HG03469 (cell line): ENCODE results near the gene IMMP2L.

Source experiments
- ATAC-seq: cut with Tn5 transposase; IDR thresholded peaks from one replicate; pipeline ENCODE4 v1.9.1; 2021; ENCODE audit warnings: mild to moderate bottlenecking, moderate library complexity, moderate number of reproducible peaks; ENCODE audit not compliant: unreplicated experiment

IMMP2L gene

DNA sequence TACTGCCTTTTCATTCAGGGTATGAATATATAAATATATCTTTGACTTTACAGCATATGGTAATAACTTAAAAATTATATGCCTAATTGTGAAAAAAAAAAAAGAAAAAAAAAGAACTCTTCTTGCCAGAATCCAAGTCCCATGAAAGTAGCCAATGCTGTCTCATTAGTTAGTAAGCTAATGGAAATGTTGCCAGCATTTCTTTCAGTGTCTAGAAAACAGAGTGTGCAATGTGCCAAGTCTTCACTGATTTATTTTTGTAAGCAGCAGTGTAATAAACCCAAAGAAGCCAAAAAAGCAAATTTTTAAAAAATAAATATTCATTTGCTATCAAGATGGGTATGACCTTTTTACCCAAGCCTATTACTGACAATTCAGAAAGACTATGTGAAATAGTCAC lies 502.5 kb downstream of the IMMP2L start:
- no peak for ATAC-seq

GRCh38 chr7:111057066-111057465 lies 505.2 kb downstream of the IMMP2L start:
- no peak for ATAC-seq

GRCh38 chr7:111056371-111056770 lies 505.9 kb downstream of the IMMP2L start:
- no peak for ATAC-seq

- no peak for ATAC-seq
Observed at GRCh38 chr7:111053035-111053434, 509.3 kb downstream of the IMMP2L start.

- no peak for ATAC-seq
Observed at GRCh38 chr7:111051832-111052231, 510.5 kb downstream of the IMMP2L start.

DNA sequence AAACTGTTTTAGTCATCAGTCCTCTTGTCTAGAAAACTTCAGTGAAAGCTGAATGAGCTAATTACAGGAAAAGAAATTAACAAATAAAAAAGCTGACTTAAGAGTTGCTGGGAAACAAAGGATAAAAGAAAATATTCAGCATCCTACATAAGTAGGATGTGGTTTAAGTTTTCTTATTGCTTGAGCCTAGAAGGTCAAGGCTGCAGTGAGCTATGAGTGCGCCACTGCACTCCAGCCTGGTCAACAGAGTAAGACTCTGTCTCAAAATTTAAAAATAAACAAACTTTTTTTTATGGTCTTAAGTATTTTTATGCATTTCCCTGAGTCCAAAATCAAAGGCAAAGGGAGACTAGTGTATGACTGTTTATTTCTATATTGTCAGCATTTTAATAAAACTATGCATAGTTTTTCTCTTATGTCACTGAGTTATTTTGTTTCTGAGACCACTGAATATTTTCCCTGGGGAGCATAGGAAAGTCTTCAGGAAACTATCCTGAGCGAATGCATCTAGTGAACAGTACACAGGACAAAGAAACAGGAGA lies 511.3 kb downstream of the IMMP2L start:
- ATAC-seq, result no peak

GRCh38 chr7:111049971-111050680 lies 512.2 kb downstream of the IMMP2L start:
- no peak for ATAC-seq

GRCh38 chr7:111047595-111047994 lies 514.7 kb downstream of the IMMP2L start:
- no peak for ATAC-seq

GRCh38 chr7:111045449-111045848 lies 516.8 kb downstream of the IMMP2L start:
- ATAC-seq, result no peak

DNA sequence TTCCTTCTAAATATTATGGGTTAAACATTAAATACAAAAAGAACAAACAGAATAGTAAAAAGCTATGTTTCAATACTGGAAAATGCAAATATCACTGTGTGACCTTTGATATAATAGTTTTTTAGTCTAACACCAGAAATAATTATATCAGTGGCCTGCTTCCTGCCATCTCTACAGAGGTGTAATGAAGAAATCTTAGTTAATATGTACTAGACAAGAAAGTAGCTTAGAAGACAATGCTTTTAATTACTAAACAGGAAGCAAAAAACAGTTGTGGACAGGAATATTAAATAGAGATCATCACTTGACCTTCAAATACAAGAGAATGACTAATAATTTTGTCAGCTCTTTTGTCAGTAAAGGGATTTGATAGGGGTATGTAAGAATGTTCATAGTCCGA lies 518.7 kb downstream of the IMMP2L start:
- ATAC-seq, result peak; percentile 79

GRCh38 chr7:111042842-111043241 lies 519.5 kb downstream of the IMMP2L start:
- no peak for ATAC-seq

DNA sequence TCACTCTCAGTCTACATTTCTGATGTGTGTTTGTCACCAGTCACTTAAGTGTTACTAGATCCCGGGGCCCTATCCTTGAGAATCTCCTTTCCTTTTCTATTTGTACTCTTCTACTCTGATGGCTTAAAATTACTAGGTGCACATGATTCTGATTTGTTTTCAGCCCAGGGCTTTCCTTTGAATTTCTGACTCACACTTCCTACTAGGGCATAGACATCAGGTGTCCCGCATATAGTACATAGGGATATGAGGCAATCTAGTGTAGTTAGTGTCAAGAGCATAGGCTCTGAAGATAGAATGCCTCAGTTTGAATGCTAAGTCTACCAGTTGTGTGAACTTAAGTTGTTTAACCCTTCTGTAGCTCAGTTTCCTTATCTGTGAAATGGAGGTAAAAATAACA lies 520.7 kb downstream of the IMMP2L start:
- ATAC-seq, result no peak

DNA sequence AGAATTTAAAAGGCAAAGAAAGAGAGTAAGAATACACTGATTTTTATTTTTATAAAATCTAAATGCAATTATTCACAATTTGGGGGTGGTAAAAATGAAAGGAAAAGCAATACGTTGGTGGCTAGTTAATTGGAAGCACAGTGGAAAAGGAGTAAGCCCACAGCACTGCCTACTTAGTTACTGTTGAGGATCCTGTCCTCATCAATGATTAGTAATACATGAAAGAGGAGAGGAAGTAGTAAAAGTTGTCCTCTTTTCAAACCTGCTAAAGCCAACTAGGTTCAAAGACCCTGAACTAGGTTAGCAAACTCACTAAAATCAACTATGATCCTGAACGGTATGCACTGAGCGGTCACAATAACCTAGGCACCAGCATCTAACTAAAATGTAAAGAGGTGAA lies 524.1 kb downstream of the IMMP2L start:
- ATAC-seq, result no peak

DNA sequence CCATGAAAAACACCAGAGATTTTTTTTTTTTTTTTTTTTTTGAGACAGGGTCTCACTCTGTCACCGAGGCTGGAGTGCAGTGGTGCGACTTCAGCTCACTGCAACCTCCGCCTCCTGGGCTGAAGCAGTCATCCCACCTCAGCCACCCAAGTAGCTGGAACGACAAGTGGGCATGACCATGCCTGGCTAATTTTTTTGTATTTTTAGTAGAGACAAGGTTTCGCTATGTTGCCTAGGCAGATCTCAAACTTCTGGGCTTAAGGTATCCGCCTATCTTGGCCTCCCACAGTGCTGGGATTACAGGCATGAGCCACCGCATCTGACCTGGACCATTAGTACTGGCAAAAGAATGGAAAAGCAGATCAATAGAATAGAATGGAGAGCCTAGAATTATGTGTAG lies 530.4 kb downstream of the IMMP2L start:
- no peak for ATAC-seq

GRCh38 chr7:111030336-111030735 lies 532.0 kb downstream of the IMMP2L start:
- no peak for ATAC-seq

DNA sequence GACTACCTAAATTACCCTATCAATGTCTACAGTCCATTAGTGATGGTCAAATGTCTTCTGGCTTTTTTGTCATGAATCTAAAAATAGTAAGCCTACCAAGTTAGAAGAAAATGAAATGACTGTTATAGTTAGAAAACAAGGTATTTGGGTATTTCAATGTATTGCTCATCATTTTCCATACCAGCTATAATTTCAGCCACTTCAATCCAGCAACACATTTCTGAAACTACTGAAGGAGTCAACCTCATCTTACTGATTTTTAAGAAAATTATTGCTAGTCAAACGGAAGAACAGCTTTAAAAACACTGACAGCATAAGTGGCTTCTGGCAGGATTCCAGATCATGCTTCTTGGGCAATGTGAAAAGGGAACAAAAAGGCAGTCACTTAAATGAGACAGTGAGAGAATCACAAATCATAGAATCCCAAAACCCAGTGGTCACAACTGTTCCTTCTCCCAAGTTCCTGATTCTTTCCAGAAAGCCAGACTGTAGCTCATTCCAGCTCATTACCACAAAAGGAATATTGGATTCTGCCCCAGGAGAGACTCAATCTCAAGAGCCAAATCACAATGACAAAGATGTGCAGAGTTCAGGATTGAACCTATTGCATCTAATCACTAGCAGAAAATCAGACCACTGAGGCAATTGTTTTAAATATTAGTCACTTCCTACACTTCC lies 532.6 kb downstream of the IMMP2L start:
- peak; percentile 53 for ATAC-seq

GRCh38 chr7:111029141-111029572 lies 533.1 kb downstream of the IMMP2L start:
- ATAC-seq, result no peak

DNA sequence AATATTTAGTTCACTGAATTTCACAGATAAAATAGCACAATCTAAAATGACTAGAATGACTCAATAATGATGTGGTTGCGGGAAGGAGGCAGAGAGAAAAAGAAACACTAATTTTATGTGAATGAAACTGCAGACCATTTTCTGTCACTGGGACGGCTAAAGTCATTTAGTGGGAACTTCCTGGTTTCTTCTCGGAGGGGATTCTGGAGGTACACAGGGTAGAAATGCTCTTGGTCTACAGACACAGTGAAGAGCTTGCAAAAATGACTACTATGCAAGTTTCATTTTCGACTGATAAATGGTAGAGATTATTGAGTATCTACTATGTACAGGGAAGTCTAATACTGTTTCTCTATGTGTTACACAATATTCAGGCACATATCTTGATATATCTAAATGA lies 534.9 kb downstream of the IMMP2L start:
- no peak for ATAC-seq

DNA sequence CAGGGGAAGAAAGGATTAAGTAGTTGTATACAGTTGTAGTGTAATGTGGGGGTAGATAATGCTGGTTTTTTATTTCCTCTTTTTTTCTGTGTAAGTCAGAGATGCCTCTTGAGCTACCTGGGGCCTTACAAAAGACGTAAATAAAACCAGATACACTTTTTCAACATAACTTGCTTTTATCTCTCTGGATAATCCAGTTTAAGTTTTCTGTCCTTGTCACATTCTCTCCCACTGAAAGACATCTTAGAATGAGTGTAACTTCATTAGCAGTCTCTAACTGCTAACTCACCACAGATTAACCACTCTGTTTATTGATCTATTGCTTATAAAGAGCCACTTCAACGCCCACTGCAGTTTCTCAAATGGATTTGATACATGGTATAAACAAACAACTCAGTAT lies 535.5 kb downstream of the IMMP2L start:
- no peak for ATAC-seq

- ATAC-seq, result no peak
Observed at GRCh38 chr7:111026343-111026742, 535.9 kb downstream of the IMMP2L start.

DNA sequence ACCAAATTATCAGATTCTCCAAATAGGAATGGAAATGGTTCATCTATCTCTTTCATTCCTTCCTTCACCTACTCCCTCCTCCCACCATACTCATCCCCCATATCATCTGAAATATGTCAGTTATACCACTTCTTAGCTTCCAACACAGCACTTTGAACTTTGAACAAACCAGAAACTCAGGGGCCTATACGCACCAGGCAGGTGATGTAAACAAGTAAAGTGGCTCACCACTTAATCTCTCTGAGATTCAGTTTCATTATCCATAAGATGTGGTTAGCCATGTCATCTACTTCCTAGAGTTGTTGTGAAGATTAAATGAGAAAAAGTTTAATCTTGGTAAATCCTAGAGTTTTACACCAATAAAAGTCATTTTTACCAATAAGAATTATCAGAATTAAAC lies 537.3 kb downstream of the IMMP2L start:
- ATAC-seq, result no peak
